Posterior vena cava (tissue), 2 donors: ENCODE results near the gene HHAT. TPM values are rescaled to one million over a fixed set of nuclear protein-coding genes. Genes with fewer than 3 reads are reported as not detected.

Experiments
- DNase-seq: peaks from one replicate; pipeline ENCODE4 v3.0.0-alpha.2; 2020; ENCODE audit warnings: low spot score
- intact Hi-C, 2 donors: fragments of 100-400 bp; cut with DNase I; formaldehyde crosslinking; loops; one replicate each; pipeline versions ENCODE4 v1.14.1 to v1.14.2; 2022 to 2023
- total RNA-seq, 2 donors: library from RNA; stranded (reverse); fragmentation: NEBNext Ultra II Directional; extraction: Animal tissue kit (Norgen Biotek cat#: 25700); gene quantifications; one replicate each; pipeline ENCODE4 v1.2.1, GENCODE V29; 2021
- donor health status: DM: yes; HTN: yes; CAD: no.
- donor health status: DM: yes; HTN: yes; CAD: no.

HHAT gene
- total RNA-seq, 2 donors from 2014 or later = 1.5 to 1.7 TPM

GRCh38 chr1:210310562-210311153, 18.0 kb upstream of the HHAT start:
- intact Hi-C loops = loop anchor here (5.0 kb wide), 2 partner anchors 163 to 168 kb away; no protein-coding TSS in a partner anchor

DNA sequence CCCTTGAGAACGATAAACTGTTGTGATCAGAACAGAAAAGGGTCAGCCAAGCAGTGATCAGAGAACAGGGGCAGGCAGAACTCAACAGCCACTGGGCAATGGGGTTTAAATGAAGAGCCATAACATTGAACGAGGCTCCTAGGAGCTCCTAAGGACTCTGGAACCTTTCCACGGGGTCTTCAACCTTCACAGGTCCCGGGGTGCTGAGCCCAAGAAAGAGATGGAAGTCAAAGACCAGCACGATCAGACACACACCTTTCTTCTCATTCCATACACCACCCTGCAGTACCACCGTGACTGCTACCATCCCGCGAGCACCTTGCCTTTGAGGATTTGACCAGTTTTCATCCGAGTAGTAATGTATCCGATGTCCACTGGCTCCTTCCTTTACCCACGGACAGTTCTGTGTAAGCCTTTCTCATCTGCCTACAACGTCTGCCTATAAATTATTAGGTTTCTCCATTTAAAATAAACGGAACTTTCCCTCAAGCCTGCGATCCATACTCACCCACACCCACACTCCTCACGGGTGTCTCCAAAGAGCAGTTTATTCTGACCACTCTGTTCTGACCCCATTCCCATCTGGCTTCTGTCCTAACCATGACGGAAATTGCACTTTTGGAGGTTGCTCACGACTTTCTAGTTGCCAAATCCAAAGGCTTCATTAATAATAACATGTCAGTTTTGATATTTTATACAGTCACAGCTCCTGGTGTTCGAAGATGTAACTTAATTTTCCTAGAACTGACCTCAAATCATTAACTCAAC, 16.8 kb upstream of the HHAT start:
- intact Hi-C loops = loop anchor here (5.0 kb wide), 2 partner anchors 165 to 170 kb away; no protein-coding TSS in a partner anchor
- no peak for DNase-seq

More at GRCh38 chr1:210310562-210311153, 18.0 kb upstream of the HHAT start:
- no peak for DNase-seq

DNA sequence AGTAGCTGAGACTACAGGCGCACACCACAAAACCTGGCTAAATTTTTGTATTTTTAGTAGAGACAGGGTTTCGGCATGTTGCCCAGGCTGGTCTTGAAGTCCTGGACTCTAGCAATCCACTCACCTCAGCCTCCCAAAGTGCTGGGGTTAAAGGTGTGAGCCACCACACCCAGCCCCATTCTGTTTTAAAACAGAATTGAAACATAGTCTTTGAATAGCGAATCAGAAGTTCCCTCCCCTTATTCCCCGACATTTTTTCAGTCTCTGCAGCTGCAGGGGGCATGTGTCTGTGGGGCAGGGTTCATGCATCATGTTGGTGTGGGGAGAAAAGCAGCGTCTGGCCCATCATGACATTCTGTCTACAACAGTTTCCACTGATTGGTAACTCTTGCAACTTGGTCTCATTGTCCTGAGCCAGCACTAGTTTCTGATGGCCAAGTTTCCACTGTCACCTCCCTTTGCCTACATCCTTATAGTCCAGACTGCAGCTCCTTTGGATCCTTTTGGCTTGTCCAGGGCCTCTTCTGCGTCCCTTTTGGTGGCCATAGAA, 15.6 kb upstream of the HHAT start:
- intact Hi-C loops = loop anchor here (5.0 kb wide), 2 partner anchors 166 to 171 kb away; no protein-coding TSS in a partner anchor
- no peak for DNase-seq

DNA sequence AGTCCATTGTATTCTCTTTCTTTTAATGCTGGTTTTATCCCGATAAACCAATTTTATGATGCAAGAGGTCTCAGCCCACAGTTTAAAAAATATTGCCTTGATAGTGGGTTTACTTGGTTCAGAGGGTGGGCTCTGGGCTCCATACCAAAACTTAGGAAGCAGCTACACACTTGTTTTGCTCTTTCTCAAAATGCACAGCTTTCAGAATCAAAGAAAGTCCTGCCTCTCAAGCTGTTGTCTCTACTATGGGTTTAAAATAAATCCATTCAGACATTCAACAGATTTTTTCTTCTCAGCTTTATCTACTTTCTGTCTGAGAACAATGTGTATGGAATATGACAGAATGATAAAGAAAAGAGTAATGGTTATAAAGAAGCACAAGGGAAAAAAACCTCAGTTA, 14.8 kb upstream of the HHAT start:
- no peak for DNase-seq
- intact Hi-C loops = loop anchor here (5.0 kb wide), 2 partner anchors 167 to 172 kb away; no protein-coding TSS in a partner anchor

DNA sequence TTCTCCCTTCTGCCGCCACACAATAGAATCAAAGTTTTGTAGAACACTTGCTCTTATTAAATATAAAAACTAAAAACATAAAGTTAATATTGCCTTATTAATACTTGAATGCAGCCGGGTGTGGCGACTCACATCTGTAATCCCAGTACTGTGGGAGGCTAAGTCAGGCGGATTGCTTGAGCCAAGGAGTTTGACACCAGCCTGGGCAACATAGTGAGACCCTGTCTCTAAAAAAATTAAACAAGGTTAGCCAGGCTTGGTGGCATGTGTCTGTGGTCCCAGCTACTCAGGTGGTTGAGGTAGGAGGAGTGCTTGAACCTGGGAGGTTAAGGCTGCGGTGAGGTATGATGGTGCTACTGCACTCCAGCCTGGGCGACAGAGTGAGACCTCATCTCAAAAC, 13.2 kb upstream of the HHAT start:
- intact Hi-C loops = no loop called here

GRCh38 chr1:210321131-210321530, 7.6 kb upstream of the HHAT start:
- no peak for DNase-seq
- intact Hi-C loops = no loop called here

More for the DNA sequence above, 13.2 kb upstream of the HHAT start:
- no peak for DNase-seq

GRCh38 chr1:210321552-210321951, 7.2 kb upstream of the HHAT start:
- no peak for DNase-seq
- intact Hi-C loops = no loop called here

DNA sequence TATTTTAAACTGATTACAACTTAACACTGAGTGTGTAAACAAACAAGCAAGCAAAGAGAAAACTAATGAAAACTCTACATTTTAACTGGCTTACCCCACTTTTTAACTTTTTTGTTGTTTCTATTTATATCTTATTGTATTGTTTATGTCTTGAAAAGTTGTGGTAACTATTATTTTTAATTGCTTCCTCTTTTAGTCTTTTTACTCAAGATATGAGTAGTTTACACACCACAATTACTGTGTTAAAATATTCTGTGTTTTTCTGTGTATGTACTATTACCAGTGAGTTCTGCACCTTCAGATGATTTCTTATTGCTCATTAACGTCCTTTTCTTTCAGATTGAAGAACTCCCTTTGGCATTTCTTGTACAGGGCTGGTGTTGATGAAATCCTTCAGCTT, 4.7 kb upstream of the HHAT start:
- no peak for DNase-seq
- intact Hi-C loops = no loop called here

- no peak for DNase-seq
- intact Hi-C loops = no loop called here
Observed at GRCh38 chr1:210325026-210325670, 3.6 kb upstream of the HHAT start.

DNA sequence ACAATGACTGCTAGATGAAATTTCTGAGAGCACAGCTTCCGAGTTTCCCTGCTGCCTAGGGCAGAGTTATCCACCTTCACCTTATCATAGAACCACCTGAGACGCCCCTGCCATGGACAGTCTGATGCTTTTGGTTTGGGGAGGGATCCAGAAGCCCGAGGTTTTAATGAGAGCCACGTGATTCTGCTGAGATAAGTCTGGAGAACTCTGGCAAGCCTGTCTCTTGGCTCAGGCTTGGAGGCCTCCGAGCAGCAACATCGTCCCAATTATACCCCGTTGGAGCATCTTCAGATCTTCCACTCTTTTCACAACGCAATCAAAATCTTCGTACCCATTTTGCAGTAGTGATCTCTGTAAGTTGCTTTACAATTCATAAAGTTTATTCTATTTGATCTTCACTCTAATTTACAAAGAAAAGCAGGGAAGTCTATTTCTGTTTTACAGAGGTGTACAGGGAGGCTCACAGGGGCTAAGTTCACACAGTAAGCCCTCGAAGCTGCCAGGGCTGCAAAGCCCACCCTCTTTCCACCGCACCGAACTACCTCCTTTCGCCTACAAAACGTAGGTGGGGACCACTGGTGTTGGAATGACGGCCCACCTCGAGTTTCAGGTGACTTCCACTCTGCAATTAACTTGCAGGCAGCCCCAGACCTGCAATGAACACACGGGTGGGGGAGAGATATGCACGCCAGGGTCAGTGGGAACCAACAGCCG, 513 bp upstream of the HHAT start:
- DNase-seq = no peak
- intact Hi-C loops = no loop called here

GRCh38 chr1:210330279-210330866, 1.7 kb downstream of the HHAT start:
- intact Hi-C loops = no loop called here
- no peak for DNase-seq

DNA sequence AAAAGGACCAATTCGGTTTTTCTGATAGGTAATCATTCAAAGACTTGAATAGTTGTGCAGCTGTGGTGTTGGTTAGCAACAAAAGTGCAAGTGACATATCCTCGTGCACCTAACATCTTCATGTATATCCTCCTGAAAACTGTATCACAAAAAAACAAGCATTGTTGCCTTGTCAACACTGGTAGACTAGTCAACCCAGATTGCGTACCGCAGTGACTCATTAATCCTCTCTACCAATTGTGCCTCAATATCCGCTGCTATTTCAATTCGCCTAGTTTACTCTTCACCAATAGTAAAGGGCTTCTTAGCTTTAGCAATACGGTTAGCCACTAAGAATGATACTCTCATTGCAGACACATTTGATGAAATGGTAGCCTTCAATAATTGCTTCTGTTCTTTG, 3.5 kb downstream of the HHAT start:
- intact Hi-C loops = no loop called here
- DNase-seq = no peak

- intact Hi-C loops = no loop called here
- no peak for DNase-seq
Observed at GRCh38 chr1:210332719-210333398, 4.2 kb downstream of the HHAT start.

DNA sequence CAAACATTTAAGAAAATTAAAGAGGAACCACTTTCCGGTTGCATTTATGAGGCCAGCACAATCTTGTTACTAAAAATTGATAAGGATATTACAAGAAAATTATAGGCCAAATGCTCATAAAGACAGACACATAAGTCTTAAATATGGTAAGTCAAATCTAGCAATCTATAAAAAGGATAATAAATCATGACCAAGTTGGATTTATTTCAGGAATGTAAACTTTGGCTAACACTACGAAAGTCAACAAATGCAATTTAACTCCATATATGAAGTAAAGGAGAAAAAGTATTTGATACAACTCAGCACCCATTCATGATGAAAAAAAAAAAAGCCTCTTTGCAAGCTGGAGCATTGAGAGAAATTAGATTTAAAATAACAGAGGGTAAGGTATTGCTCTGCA, 6.3 kb downstream of the HHAT start:
- DNase-seq = no peak
- intact Hi-C loops = no loop called here

DNA sequence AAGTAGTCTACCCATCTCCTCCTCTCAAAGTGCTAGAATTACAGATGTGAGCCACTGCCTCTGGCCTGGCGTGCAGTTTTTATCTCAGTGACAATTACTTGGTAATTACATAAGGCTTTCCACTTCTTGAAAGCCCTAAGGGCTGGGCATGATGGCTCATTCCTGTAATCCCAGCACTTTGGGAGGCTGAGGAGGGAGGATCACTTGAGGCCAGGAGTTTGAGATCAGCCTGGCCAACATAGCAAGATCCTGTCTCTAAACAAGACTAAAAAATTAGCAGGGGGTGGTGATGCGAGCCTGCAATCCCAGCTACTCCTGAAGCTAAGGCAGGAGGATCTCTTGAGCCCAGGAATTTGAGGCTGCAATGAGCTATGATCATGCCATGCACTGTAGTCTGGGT, 7.7 kb downstream of the HHAT start:
- DNase-seq = no peak
- intact Hi-C loops = no loop called here

GRCh38 chr1:210339500-210339899, 10.8 kb downstream of the HHAT start:
- no peak for DNase-seq
- intact Hi-C loops = no loop called here

- intact Hi-C loops = no loop called here
- no peak for DNase-seq
Observed at GRCh38 chr1:210340311-210340710, 11.6 kb downstream of the HHAT start.

DNA sequence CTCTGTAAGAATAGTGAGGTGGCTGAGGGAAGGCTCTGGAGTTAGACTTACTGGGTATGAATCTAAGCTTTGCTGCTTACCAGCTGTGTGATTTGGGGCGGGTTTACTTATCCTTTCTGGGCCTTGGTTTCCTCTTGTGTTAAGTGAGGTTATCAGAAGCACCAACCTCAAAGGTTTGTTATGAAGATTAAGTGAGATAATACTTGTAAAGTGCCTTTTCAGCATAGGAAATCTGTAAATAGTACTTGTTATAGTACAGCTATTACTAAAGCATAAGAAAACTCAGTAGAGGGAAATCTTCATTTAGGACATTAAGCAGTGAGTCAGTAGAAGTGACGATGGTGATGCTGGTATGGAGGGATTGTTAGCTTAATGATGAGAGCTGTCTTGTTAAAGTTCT, 12.1 kb downstream of the HHAT start:
- no peak for DNase-seq
- intact Hi-C loops = no loop called here
